ENCODE data around the gene NACC2.

Gene NACC2

GRCh38 chr9:135998016-135998380, 97.1 kb downstream of the NACC2 start:
- Mint-ChIP-seq H3K27ac (no peak overlapping the region), H3K4me1 (peaks cover 5% of the 10 kb centered on the region), H3K9me3 (no peaks in the 10 kb centered on the region), H3K36me3 (no peaks in the 10 kb centered on the region), H3K4me3 (no peak overlapping the region), H3K27me3 (peaks cover 29% of the 10 kb centered on the region)
- ATAC-seq = no peak

- Mint-ChIP-seq H3K36me3 (no peaks in the 10 kb centered on the region), H3K4me1 (peaks cover 11% of the 10 kb centered on the region), H3K27me3 (peaks cover 22% of the 10 kb centered on the region), H3K27ac (no peak overlapping the region), H3K4me3 (no peak overlapping the region), H3K9me3 (no peaks in the 10 kb centered on the region)
- ATAC-seq = no peak
These were observed 97.7 kb downstream of the NACC2 start for GRCh38 chr9:135997090-135998015.

GRCh38 chr9:135995816-135996215, 99.3 kb downstream of the NACC2 start:
- H3K36me3 Mint-ChIP-seq = no peaks in the 10 kb centered on the region
- H3K27ac Mint-ChIP-seq = no peak overlapping the region
- peaks cover 16% of the 10 kb centered on the region for H3K4me1 Mint-ChIP-seq
- H3K27me3 Mint-ChIP-seq = peaks cover 12% of the 10 kb centered on the region
- peaks cover 1% of the 10 kb centered on the region for H3K9me3 Mint-ChIP-seq
- no peak overlapping the region for H3K4me3 Mint-ChIP-seq
- ATAC-seq = no peak

- peaks cover 3% of the 10 kb centered on the region for H3K9me3 Mint-ChIP-seq
- H3K27ac Mint-ChIP-seq = no peak overlapping the region
- peaks cover 21% of the 10 kb centered on the region for H3K4me1 Mint-ChIP-seq
- ATAC-seq = no peak
- H3K4me3 Mint-ChIP-seq = no peak overlapping the region
- no peaks in the 10 kb centered on the region for H3K36me3 Mint-ChIP-seq
- peaks cover 12% of the 10 kb centered on the region for H3K27me3 Mint-ChIP-seq
These were observed 100.4 kb downstream of the NACC2 start for GRCh38 chr9:135994501-135995192.

- no peak overlapping the region for H3K4me3 Mint-ChIP-seq
- no peak for ATAC-seq
- peaks cover 3% of the 10 kb centered on the region for H3K9me3 Mint-ChIP-seq
- H3K27me3 Mint-ChIP-seq = peaks cover 19% of the 10 kb centered on the region
- H3K27ac Mint-ChIP-seq = no peak overlapping the region
- H3K4me1 Mint-ChIP-seq = peaks cover 24% of the 10 kb centered on the region
- no peaks in the 10 kb centered on the region for H3K36me3 Mint-ChIP-seq
These were observed 101.2 kb downstream of the NACC2 start for GRCh38 chr9:135993765-135994500.

- Mint-ChIP-seq H3K4me3 (no peak overlapping the region), H3K36me3 (no peaks in the 10 kb centered on the region), H3K27me3 (peaks cover 25% of the 10 kb centered on the region), H3K9me3 (peaks cover 3% of the 10 kb centered on the region), H3K27ac (no peak overlapping the region), H3K4me1 (peaks cover 24% of the 10 kb centered on the region)
- ATAC-seq = no peak
These were observed 101.7 kb downstream of the NACC2 start for GRCh38 chr9:135993409-135993742.

GRCh38 chr9:135992486-135993408, 102.3 kb downstream of the NACC2 start:
- Mint-ChIP-seq H3K9me3 (peaks cover 3% of the 10 kb centered on the region), H3K36me3 (no peaks in the 10 kb centered on the region), H3K4me1 (peaks cover 24% of the 10 kb centered on the region), H3K27me3 (peaks cover 31% of the 10 kb centered on the region), H3K27ac (peak overlapping the region; percentile 81), H3K4me3 (peak overlapping the region; percentile 54)
- ATAC-seq = no peak

GRCh38 chr9:135991771-135992170, 103.3 kb downstream of the NACC2 start:
- Mint-ChIP-seq H3K27me3 (peaks cover 40% of the 10 kb centered on the region), H3K27ac (no peak overlapping the region), H3K36me3 (no peaks in the 10 kb centered on the region), H3K9me3 (peaks cover 3% of the 10 kb centered on the region), H3K4me1 (peaks cover 24% of the 10 kb centered on the region), H3K4me3 (no peak overlapping the region)
- no peak for ATAC-seq

- Mint-ChIP-seq H3K27me3 (peaks cover 46% of the 10 kb centered on the region), H3K9me3 (peaks cover 3% of the 10 kb centered on the region), H3K27ac (no peak overlapping the region), H3K4me3 (no peak overlapping the region), H3K36me3 (no peaks in the 10 kb centered on the region), H3K4me1 (peaks cover 24% of the 10 kb centered on the region)
- ATAC-seq = peak; percentile 47
These were observed 104.3 kb downstream of the NACC2 start for GRCh38 chr9:135990468-135991429.

GRCh38 chr9:135989722-135990467, 105.2 kb downstream of the NACC2 start:
- Mint-ChIP-seq H3K4me1 (peaks cover 24% of the 10 kb centered on the region), H3K36me3 (no peaks in the 10 kb centered on the region), H3K9me3 (peaks cover 3% of the 10 kb centered on the region), H3K4me3 (no peak overlapping the region), H3K27me3 (peaks cover 52% of the 10 kb centered on the region), H3K27ac (no peak overlapping the region)
- no peak for ATAC-seq

GRCh38 chr9:135989157-135989556, 105.9 kb downstream of the NACC2 start:
- H3K9me3 Mint-ChIP-seq = peaks cover 3% of the 10 kb centered on the region
- no peaks in the 10 kb centered on the region for H3K36me3 Mint-ChIP-seq
- H3K27me3 Mint-ChIP-seq = peaks cover 45% of the 10 kb centered on the region
- ATAC-seq = no peak
- no peak overlapping the region for H3K4me3 Mint-ChIP-seq
- no peak overlapping the region for H3K27ac Mint-ChIP-seq
- peaks cover 20% of the 10 kb centered on the region for H3K4me1 Mint-ChIP-seq

GRCh38 chr9:135988493-135988892, 106.6 kb downstream of the NACC2 start:
- peaks cover 3% of the 10 kb centered on the region for H3K9me3 Mint-ChIP-seq
- ATAC-seq = no peak
- H3K27me3 Mint-ChIP-seq = peaks cover 44% of the 10 kb centered on the region
- H3K27ac Mint-ChIP-seq = no peak overlapping the region
- H3K4me1 Mint-ChIP-seq = peaks cover 20% of the 10 kb centered on the region
- H3K36me3 Mint-ChIP-seq = no peaks in the 10 kb centered on the region
- no peak overlapping the region for H3K4me3 Mint-ChIP-seq

GRCh38 chr9:135987838-135988404, 107.2 kb downstream of the NACC2 start:
- H3K27ac Mint-ChIP-seq = no peak overlapping the region
- H3K36me3 Mint-ChIP-seq = no peaks in the 10 kb centered on the region
- H3K9me3 Mint-ChIP-seq = peaks cover 3% of the 10 kb centered on the region
- peaks cover 44% of the 10 kb centered on the region for H3K27me3 Mint-ChIP-seq
- H3K4me3 Mint-ChIP-seq = no peak overlapping the region
- peaks cover 19% of the 10 kb centered on the region for H3K4me1 Mint-ChIP-seq
- no peak for ATAC-seq
